DMS114 treated with DMSO at 0.1 percent for 48 hours (cell line): Measurements from ENCODE around the gene UBL4B.

Experiments used
- DNase-seq: peaks from one replicate; lab custom pipeline; 2025; ENCODE audit not compliant: unreplicated experiment; lab: John Stamatoyannopoulos, UW

The UBL4B gene

DNA sequence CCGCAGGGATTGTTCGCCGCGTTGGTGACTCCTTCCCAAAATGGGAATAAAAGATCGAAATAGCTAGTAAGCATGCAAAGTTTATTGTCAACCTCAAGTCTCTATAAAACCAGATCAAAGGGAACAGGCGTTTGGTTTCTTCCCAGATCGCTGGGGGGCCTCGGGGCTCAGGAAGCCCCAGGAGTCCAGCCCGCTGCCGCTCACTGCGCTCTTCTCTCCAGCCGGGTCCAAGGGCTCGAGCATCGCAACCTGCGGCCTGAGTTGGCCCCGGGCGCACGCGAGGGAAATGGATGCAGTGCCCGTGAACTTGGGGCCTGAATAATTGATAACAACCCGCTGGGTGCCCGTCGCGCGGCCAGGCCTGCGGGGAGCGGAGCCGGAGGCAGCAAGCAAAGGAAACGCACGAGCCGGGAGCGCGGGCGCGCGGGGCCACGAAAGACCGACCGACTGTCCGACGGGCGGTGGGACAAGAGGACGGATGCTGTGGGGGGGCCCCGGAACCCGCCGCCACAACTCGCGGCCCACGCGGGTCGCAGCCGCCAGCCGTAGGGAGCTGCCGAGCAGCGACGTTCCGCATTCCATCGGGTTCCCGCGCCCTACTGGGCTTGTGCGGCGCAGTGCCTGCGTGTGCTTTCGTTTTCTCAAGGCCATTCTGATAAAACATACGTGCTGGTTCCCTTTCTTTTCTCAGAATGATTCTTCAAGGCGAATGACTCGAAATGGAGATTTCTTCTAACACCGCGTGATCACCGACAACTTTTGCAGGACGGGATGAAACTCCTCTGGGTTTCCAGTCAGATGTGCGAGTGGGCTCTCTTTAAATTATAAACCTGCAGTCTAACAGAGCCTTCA is 27.8 kb upstream of the UBL4B start:
- peak; percentile 20 for DNase-seq

DNA sequence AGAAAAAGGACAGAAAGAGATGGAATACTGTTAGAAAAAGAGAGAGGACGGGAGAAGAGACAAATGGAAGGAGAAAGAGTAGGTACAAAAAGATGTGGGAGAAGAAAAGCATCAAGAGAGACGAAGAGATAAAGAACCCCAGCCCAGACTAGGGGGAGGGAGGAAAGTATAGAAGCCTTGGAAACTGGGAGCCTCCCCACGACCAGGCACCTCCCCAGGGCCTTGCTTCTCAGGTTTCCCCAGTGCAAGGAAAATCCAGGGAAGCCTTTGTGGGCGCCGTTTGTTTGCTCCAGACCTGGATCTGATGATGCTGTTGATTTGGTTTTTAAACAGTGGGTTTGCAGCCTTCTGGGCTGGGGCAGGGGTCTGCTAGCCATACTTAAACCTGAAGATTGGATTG is 26.6 kb upstream of the UBL4B start:
- DNase-seq: no peak

DNA sequence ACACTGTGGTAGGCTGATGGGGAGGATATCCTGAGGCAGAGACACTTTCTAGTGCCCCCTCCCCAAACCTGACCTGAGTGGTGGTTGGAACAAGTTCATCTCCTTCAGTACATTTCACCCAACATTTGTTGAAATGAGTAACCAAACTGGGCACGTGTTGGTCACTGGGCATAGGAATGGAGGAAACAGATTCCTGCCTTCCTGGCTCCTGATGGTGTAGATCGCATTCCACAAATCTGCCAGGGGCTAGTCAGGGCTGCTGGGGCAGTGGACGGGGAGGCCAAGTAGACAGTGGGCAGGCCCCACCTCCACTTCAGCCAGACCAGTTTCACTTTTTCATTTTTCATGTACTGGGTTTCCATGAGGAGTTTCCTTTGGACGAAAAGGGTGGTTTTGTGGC is 25.3 kb upstream of the UBL4B start:
- no peak for DNase-seq

DNA sequence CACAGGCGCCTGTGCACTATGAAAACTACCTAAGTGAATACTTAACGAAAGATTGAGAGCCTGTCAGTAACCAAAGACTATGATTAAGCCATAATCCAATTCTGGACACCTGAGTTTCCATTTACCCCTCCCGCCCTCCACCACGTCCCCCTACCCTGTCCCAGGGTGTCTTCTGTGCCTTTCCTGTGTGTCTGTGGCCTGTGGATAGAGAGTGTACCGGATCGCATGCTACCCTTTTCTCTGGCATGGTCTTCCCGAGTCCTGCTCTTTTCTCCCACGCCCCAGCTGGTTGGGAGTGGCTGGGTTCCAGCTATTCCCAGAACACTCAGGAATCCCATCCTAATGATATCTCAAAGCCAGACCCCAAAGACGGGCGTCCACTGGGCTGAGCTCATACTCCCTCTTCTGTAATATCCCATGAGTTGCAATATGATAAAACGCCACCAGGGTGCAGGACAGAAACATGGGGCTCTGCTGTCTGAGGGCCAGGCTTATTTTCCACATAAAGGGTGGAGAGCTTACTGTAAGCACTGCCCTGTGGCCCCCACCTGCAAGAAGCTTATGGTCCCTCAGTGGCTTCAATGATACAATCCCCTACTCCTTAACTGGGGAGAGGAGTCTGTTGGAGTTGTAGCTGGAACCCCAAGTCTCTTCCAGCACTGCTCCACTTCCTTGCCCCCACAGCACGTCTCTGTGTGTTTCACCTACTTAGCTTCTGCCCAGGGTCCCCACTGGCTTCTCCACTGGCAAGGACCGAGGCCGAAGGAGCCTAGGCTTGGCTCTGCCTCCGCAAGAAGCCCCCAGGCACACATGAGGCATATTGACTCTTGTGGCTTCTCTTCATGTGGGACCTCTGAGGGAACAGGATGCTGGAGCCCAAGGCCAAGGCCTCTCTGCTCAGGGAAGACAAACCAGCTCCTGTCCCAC is 24.2 kb upstream of the UBL4B start:
- peak; percentile 41 for DNase-seq

DNA sequence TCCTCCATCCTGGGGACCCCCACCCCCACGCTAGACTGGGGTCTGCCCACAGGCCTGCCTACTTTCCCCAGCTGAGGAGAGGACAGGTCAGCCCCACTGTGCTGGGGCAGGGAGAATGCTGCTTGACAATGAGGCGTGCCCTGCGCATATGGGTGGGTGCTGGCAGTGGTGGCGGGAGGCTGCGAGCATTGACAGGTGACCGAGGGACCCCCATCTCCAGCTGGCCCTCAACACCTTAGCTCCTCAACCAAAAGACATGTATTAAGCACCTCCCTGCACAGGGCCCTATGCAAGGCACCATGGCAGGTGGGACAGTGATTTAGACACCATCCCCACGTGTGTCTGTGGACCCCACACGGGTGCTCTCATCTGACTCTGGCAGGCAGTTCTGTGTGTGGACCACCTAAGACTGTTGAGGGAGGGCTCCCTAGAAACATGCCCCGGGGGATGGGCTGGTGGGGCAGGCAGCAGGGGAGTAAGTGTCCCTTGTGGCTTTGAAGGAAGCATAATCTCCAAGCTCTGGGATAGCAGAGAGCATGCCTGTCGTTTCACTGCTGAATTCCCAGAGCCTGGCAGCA is 23.4 kb upstream of the UBL4B start:
- DNase-seq: no peak

DNA sequence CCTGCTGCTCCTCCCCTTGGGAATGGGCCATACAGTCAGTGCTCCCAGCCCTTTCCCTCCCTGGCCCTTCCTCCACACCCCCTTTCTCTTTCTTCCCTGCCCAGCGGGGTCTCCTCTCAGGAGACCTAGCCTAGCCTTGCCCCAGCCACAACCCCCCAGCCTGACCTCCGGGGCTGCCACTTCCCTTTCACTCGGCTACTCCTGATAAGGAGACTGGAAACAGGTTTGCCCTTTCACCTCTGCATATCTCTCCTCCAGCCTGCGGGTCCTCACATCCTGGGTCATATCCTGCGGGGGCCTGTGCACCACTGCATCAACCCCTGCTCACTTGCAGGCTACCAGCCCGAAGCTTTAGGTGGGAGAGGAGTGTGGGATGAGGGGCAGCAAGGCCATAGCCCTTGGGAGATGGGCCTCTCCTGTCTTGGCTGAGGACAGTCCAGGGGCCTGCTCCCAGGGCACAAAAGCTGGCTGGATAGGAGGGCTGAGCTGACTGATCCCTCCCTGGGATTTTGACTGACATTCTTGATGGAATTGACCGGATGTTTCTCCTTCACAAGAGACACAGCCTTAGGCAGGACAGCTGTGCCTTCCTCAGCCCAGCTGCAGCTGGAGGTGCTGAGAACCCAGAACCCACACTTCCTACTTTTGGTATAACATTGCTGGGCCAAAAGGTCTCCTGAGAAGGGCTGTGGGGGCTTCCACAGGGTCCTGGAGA is 22.5 kb upstream of the UBL4B start:
- no peak for DNase-seq

DNA sequence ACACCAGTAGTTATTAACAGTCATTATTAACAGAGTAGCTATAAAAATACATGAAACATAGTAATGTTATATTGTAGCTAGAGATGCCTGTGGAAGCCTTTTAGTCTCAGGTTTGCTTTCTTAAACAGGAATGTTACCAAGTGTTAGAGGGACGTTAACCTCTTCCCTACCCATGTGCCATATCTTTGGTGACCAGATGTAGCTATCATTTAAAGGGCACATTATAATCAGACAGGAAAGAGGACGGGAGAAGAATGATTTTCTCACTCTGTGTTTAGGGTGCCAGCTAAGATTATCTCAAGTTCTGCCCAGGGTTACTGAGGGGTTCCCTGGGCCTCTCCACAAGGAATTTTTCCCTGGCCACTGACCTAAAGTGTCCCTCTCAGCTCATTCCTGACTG is 20.9 kb upstream of the UBL4B start:
- no peak for DNase-seq

DNA sequence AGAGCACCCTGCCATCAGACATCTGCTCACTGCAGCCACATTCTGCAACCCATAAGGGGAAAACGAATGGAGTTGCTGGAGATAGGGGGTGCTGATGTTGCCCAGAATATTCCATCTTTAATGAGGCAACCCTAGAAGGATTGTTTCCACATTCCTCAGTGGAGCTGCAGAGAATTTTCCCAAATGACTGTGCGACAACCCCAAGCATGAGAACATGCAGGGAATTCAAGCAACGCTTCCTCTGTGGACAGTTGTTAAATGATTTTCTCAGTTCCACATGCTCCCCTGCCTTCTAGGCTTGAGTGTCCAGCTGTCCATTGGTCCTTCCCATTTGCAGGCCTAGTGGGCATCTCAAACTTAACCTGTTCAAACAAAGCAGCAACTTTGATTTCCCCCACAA is 20.5 kb upstream of the UBL4B start:
- DNase-seq: no peak

DNA sequence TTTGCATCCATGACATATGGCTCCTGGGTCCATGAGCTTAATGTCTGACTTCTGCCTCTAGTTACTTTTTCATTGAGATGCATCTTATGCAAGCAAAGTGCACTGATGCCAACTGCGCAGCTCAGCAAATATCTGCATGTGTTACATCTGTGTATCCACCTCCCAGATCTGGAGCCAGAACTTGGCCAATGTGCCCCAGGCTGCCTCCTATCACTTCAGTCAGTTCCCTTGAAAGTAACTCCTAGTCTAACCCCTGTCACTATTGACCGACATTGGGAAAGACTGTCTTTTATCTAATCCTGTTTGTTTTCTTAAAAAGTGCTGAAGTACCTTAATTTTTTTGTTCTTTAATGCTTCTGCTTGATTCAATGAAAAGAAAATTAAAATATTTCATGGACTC is 19.3 kb upstream of the UBL4B start:
- no peak for DNase-seq

DNA sequence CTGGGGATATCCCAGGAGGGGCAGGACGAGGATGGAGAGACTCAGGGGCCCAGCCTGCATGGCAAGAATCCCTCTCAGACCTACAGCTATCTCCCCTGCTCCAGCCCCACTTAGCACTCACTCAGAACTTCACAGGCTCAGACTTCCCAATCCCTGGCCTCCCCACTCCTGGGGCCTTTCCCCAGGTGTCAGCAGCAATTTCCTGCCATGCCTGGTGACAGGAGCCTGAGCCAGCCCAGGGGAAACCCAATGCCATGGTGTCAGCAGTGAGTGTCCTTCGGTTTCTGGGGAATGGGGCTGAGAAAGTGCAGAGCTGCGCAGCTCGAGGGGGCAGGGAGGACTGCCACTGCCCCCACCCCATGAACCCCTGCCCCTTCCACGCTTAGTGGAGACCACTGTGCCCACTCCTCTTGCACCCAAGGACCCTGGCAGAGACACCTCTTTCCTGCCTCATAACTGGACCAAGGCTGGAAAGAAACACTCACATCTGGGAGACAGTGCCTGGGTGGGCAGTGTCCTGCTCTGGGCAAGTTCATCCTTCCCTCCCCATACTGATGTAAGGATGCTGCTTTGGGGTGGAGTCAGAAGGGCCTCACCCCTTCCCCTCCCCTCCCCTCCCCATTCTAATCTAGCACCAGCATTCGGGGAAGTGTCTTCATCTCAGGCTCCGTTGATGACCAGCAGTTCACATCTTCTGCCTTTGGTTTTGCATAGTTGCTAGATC is 17.1 kb upstream of the UBL4B start:
- DNase-seq: no peak

DNA sequence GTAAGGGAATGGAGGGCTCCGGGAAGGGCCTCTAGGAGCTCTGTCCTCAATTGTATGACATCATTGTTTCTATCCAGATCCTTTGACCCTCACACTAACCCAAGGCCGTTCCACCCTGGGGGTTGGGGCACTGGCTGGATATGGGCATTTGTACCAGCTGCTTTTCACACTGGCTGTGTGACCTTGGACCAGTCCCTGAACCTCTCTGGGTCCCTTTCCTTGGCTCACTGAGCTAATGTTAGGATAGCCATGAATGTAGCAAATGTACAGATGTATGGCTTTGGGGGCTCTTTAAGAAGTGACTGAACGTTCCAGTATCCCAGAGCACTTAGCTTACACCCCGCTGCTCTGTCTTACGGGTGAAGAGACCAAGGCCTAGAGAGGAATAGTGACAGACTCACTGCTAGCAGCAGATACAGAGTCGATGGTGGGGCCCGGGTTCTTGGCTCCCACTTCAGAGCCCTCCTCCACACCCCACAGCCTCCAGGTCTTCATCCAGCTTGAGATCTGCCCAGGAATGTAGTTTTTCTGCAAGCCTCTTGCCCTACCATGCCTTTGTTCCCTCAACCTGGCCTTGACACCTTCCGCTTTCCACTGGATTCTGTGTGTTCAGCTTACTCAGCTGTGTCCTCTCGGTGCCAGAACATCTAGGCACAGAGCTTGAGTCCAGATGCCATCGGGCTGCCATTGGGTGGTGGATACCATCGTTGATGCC is 14.6 kb upstream of the UBL4B start:
- DNase-seq: no peak

DNA sequence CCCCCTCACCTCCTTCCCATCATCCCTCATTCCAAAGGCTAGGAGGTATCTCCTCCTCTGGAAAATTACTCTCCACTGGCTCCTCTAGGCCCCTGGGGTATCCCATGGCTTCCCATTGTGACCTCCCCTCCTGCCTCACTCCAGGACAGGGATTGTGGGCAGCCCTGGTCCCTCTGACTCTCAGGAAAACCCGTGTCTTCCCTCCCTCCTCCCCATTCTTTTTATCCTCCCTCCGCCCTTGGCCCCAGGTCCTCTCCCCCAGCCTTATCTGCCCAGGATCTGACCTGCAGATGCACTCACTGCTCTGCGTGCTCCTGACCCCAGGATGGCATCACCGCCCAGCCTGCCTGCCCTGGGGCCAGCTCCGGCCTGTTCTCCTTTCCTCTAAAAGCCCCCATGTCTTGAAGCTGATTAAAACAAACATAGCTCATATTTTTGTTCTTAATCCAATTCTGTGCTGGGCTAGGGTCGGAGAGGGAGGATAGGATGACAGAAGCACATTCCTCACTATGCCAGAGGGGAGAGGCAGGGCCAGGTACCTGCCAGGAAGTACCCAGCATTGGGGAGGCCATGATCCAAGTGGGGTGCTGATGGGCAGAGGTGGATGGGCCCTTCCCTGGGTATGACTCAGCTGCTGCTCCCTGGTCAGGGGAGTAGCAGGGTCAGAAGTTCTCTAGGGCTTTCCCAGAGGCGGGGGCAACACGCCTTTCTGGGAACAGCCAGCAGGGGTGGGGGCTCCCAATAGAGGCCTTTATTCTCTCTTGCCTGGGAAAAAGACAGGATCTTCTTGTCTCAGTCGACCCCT is 13.8 kb upstream of the UBL4B start:
- DNase-seq: no peak

DNA sequence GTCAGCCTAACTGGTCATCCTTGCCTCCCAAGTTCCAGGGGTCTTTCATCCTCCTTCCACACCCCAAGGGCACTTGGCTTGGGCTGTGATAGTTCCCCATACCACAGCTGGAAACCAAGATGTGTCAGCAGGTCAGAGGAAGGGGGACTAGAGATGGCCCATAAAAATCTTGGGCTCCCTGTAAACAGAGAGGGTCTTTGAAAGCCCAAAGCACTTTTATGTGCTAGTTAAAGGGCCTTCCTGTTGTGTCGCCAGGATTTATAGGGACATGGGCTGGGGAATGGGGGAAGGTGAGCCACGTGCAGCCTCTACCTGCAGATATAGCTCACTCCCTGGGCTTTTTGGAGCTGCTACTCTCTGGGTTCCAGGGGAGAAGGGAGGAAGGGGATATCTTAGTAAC is 11.9 kb upstream of the UBL4B start:
- DNase-seq: no peak

DNA sequence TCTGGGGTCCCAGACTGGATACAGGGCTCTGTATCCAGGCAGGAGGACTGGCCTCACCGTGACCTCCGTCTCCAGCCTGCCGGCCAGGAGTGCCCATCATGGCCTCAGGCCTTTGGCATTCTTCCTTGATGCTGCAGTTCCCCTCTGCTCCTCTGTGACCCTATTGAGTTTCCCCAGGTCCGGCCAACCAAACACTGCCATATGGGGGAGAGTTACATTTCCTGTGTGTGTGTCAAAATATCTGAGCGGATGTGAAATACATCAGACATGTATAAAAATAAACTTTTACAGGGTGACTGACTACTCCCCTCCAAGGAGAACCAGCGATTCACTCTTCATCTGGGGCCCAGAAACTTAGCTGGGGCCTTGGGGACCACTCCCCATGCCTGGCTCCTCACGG is 10.2 kb upstream of the UBL4B start:
- DNase-seq: no peak

DNA sequence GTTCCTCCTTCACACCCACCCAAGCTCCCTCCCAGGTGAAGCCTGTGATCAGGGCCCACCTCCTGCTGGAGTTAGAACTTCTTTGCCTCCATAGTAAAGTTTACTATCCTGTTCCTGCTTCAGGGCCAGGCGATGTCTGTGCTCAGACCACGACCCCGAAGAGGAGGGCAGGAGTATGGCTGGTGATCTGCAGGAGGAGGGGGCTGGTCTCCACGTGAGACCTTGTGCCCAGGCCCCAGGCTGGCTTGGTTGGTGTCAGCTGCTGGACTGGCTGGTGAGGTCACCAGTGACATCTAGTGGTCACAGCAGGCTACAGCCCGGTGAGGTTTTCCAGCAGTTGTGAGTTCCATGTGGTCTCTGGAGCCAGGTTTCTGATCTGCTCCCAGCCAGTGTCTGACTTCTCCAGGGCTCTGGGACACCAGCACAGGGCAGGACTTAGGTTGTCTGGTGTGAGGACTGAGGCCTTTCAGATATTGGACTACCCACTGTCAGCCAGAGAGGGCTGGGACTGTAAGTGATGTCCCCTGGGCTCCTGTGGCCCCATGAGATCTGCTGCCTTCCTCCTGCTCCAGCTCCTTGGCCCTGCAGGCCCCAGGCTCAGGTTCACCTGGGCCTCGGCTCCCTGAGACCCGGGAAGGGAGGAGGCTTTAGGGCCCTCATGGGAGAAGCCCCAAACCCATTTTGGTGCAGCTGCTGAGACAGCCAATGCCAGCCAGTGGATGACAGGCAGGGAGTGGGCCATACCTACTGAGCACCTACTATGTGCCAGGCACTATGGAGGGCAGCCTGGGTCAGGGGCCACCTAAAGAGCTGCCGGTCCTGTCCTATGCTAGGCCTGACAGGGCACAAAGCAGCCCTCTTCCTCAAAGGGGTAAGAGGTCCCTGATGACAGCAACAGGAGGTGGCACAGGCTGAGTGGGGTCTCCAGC is 6.0 kb upstream of the UBL4B start:
- peak; percentile 62 for DNase-seq

DNA sequence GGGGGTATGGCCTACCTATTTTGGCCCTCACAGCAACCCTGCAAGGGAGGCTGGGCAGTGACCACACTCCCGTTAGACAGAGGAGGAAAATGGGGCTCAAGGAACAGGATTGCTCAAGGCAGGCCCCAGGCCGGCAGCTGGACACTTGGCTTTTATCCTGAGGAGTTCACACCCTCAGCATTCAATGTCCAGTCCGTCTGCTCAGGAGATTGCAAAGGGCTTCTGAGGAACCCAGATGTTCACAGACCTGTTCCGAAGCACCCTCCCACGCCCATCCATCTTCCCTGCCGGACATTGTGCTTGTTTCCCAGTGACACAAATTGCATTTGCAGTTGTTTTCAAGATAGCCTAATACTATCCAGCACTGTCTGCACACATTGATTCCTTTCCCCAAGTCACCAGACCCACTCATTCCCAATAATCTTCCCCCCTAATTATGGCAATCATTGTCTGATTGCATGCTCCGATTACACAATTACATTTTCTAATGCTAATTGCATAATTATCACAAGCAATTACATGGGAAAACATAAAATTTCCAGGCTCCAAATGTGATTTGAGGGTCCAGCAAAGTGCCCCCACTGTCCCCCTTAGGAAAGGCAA is 4.3 kb upstream of the UBL4B start:
- no peak for DNase-seq

DNA sequence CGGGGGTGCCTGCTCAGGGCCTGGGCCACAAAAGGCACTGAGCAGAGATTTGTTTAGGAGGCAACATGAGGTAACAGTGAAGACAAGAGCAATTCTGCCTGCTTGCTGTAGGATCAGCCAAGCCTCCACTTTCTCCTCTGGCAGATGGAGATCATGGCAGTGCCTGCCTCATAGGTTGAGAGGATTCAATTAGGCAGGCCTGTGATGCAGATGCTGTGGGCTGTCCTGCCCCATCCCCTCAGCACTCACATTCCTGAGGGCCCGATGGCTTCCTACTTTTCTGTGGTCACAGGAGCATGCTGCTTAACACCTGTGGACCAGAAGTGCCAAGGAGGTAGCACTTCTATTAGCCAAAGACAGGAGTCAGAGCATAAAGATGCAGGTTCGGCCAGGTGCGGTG is 1.2 kb upstream of the UBL4B start:
- DNase-seq: no peak

DNA sequence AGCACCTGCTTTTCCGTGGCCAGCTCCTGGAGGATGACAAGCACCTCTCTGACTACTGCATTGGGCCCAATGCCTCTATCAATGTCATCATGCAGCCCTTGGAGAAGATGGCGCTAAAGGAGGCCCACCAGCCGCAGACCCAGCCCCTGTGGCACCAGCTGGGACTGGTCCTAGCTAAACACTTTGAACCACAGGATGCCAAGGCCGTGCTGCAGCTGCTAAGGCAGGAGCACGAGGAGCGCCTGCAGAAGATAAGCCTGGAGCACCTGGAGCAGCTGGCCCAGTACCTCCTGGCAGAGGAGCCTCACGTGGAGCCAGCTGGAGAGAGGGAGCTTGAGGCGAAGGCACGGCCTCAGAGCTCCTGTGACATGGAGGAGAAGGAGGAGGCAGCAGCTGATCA is 413 bp downstream of the UBL4B start:
- no peak for DNase-seq
